Ovary (tissue), 10 donors: ENCODE measurements around the gene PRAMEF33. TPM values are rescaled to one million over a fixed set of nuclear protein-coding genes. Genes with fewer than 3 reads are reported as not detected.
"Not testable (repeated sequence)": the region's sequence is repeated elsewhere in the genome, so short reads cannot be mapped to it uniquely, and the experiment has no call there.

Source experiments
- DNase-seq, 5 donors: peaks; one replicate each; pipeline ENCODE4 v3.0.0-alpha.2; 2019 to 2020
- H3K27ac ChIP-seq, 2 donors: fragments of 200-600 bp; one replicate each; pipeline versions ENCODE4 v1.5.1 to v1.8.0; 2019 to 2022
- H3K27me3 ChIP-seq: fragments of 200-600 bp; one replicate; pipeline ENCODE4 v1.8.0; 2022
- H3K36me3 ChIP-seq: fragments of 200-600 bp; sonication (generic); one replicate; pipeline ENCODE4 v1.5.1; 2019
- H3K4me1 ChIP-seq: one replicate; pipeline ENCODE4 v1.8.1; 2013; ENCODE audit warnings: mild to moderate bottlenecking, moderate library complexity; ENCODE audit not compliant: insufficient read depth
- H3K4me3 ChIP-seq: fragments of 200-600 bp; sonication (generic); one replicate; pipeline ENCODE4 v1.5.1; 2017
- H3K9me3 ChIP-seq, 2 donors: fragments of 200-600 bp in 1 of 2; sonication (generic) in 1 of 2; one replicate each; pipeline versions ENCODE4 v1.5.1 to v1.8.1; 2013 to 2019; ENCODE audit warnings: mild to moderate bottlenecking in 1 of 2, moderate library complexity in 1 of 2
- WGBS, 3 donors: extraction: QIAGEN DNeasy Blood & Tissue Kit in 1 of 3; methylation state at CpG; one replicate each; pipeline versions ENCODE4 v1.1.5 to v1.1.7; 2013 to 2017; 5-methylcytosine and 5-hydroxymethylcytosine counted together
- intact Hi-C, 4 donors: fragments of 100-400 bp; cut with DNase I; formaldehyde crosslinking; loops; one replicate each; pipeline versions ENCODE4 v1.11.0 to v1.15.1; 2022 to 2023
- long read RNA-seq, 3 donors: library from polyadenylated mRNA in 2 of 3; unstranded in 2 of 3; transcript quantifications; one replicate each; pipeline ENCODE4 v2.0.0 and lab custom pipeline, GENCODE V29; 2021 to 2026
- polyA plus RNA-seq, 2 donors: library from polyadenylated mRNA; stranded (reverse); fragments of 200-250 nt in 1 of 2; fragments of 350-450 nt in 1 of 2; fragmentation: Illumina TruSeq in 1 of 2; extraction: RNeasy Lipid Tissue Mini Kit (QIAGEN cat#74804) in 1 of 2; gene quantifications; one replicate each; pipeline ENCODE4 v1.2.3, GENCODE V29; 2013 to 2014
- total RNA-seq, 7 donors: library from RNA; depleted of rRNA in 2 of 7; stranded (reverse); fragments of >200 nt in 2 of 7; fragmentation: NEBNext Ultra II Directional in 3 of 7; extraction: Animal tissue kit (Norgen Biotek cat#: 25700) in 3 of 7; gene quantifications; one replicate each; pipeline versions ENCODE4 v1.1.0 to v1.2.4, GENCODE V29; 2016 to 2023
- donor health status: DM: no; HTN: no; CAD: no; lungs with moderate emphysema.
- donor health status: DM: no; HTN: no; CAD: no.
- donor health status: Bipolar disorder and iron deficiency.
- donor health status: DM: yes; HTN: yes; CAD: no.
- donor health status: DM: no; HTN: no; CAD: no.
- donor health status: DM: yes; HTN: yes; CAD: no.

PRAMEF33 gene, protein sequence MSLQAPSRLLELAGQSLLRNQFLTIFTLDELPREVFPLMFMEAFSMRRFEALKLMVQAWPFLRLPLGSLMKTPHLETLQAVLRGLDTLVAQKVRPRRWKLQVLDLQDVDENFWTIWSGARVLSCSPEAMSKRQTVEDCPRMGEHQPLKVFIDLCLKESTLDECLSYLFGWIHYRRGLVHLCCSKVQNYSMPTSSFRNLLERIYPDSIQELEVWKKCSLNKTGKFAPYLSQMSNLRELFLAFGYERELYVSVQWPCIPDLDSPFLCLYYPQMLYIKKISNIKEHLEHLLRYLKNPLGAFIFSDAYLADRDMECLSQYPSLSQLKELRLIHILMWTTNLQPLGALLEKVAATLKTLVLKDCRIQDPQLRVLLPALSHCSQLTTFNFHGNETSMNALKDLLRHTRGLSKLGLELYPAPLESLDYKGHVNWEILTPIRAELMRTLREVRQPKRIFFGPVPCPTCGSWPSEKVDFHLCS
- total RNA-seq (not detected), polyA plus RNA-seq (not detected)
- long read RNA-seq, donor 1: 0 reads
- long read RNA-seq, donor 2: 0 reads
- long read RNA-seq, donor 3: 0 reads

GRCh38 chr1:13303239-13303638, at the start of gene PRAMEF33:
Gene PRAMEF33 (plus strand): TSS chr1:13303539. CDS start chr1:13305955, 2,416 bp downstream.
- H3K4me3 ChIP-seq, intact Hi-C loops, DNase-seq, H3K36me3 ChIP-seq, H3K4me1 ChIP-seq, H3K9me3 ChIP-seq, H3K27ac ChIP-seq, H3K27me3 ChIP-seq: not testable (repeated sequence)
- no CpG with 5 or more reads among the region's 1 CpG for WGBS, 3 donors

DNA sequence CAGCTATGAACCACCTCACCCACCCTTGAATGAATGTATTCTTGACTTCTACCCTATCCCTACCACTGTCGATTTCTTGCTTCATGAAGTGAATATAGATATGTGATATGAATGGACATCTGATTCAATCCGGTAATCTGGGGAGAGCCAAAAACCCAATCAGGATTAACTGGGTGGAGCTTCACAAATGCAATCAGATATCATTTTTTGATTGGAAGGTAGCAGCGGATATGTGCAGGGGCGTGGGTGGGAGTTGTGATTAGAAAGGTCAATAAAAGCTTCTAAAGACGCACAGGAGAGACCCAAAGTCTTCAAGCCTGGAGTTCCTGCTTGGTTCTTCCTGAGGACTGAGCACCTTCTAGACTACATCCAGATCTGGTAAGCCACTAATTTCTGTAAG, 49.4 kb upstream of the PRAMEF33 start, which contains the start of gene PRAMEF5:
Gene PRAMEF5, plus strand, starts transcription at position 301 of the 400 bp plus-strand sequence. CDS start 5,071 bp downstream, outside the sequence.
- H3K4me1 ChIP-seq, H3K36me3 ChIP-seq, H3K27me3 ChIP-seq, H3K9me3 ChIP-seq, H3K4me3 ChIP-seq, intact Hi-C loops, DNase-seq, H3K27ac ChIP-seq: not testable (repeated sequence)
- 89 to 100% methylated on average over 1 to 2 of the region's 5 CpGs; no CpG with 5 or more reads in 1 of the 3 donors for whole genome bisulfite sequencing, 3 donors

DNA sequence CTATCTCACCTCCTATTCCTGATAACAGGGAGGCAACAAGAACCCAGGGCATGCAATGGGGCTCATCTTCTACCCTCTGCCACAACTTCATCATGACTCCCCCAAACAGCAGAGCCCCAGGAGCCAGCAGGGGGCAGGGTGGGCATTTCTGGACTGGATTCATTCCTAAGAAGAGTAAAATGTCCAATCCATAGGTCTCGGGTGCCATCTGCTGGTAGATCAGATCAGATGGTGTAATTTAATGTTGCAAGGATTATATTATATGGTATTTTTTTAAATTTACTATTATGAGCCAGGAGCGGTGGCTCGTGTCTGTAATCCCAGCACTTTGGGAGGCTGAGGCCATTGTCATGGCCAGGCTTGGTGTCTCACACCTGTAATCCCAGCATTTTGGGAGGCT, 38.2 kb upstream of the PRAMEF33 start:
- intact Hi-C loops, H3K4me1 ChIP-seq, H3K27me3 ChIP-seq: not testable (repeated sequence)

GRCh38 chr1:13277016-13277415, 26.3 kb upstream of the PRAMEF33 start:
- intact Hi-C loops, H3K4me3 ChIP-seq, DNase-seq, H3K4me1 ChIP-seq, H3K9me3 ChIP-seq, H3K27ac ChIP-seq, H3K36me3 ChIP-seq, H3K27me3 ChIP-seq: not testable (repeated sequence)
- 44 to 62% methylated on average over 4 to 6 of the region's 6 CpGs; no CpG with 5 or more reads in 1 of the 3 donors for WGBS, 3 donors

More for the DNA sequence above, 38.2 kb upstream of the PRAMEF33 start:
- H3K9me3 ChIP-seq, DNase-seq, H3K36me3 ChIP-seq, H3K4me3 ChIP-seq, H3K27ac ChIP-seq: not testable (repeated sequence)
- 50% methylated on average over 2 of the region's 3 CpGs; no CpG with 5 or more reads in 2 of the 3 donors for WGBS, 3 donors

GRCh38 chr1:13279617-13280016, 23.7 kb upstream of the PRAMEF33 start:
- intact Hi-C loops, DNase-seq, H3K27ac ChIP-seq, H3K4me1 ChIP-seq, H3K27me3 ChIP-seq, H3K4me3 ChIP-seq, H3K36me3 ChIP-seq, H3K9me3 ChIP-seq: not testable (repeated sequence)
- 60 to 77% (median 65%) methylated on average over 3 of the region's 3 CpGs for WGBS, 3 donors

DNA sequence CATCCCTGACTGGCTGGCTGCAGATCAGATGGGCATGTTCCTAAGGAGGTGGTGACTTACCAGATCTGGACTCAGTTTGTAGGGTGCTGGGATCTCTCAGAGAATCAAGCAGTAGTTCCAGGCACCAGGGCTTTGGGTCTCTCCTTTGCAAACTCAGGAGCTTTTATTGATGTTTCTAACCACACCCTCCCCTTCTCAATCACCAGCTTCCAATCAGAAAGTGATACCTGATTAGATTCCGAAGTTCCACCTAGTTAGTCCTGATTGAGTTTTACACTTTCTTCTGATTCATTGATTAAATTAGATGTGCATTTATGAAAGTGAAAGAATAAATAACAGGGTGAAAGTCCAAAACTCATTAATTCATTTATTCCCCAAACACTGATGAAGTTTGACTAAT, 18.3 kb upstream of the PRAMEF33 start, which contains the start of gene PRAMEF8:
Gene PRAMEF8, minus strand, starts transcription at position 101 of the 400 bp plus-strand sequence. CDS start 1,046 bp downstream, outside the sequence.
- no CpG with 5 or more reads among the region's 1 CpG for WGBS, 3 donors
- H3K9me3 ChIP-seq, H3K27ac ChIP-seq, H3K27me3 ChIP-seq, H3K36me3 ChIP-seq, H3K4me1 ChIP-seq, DNase-seq, H3K4me3 ChIP-seq, intact Hi-C loops: not testable (repeated sequence)

- H3K4me3 ChIP-seq: not testable (repeated sequence)
Observed at GRCh38 chr1:13289030-13289429, 14.3 kb upstream of the PRAMEF33 start.

GRCh38 chr1:13297216-13297931, 6.0 kb upstream of the PRAMEF33 start:
- H3K9me3 ChIP-seq, H3K27me3 ChIP-seq, H3K4me3 ChIP-seq, DNase-seq, H3K4me1 ChIP-seq, H3K36me3 ChIP-seq, H3K27ac ChIP-seq, intact Hi-C loops: not testable (repeated sequence)
- WGBS, 3 donors: 91 to 93% (median 93%) methylated on average over 2 of the region's 5 CpGs

More at GRCh38 chr1:13289030-13289429, 14.3 kb upstream of the PRAMEF33 start:
- H3K9me3 ChIP-seq, intact Hi-C loops, DNase-seq, H3K36me3 ChIP-seq, H3K27me3 ChIP-seq, H3K27ac ChIP-seq, H3K4me1 ChIP-seq: not testable (repeated sequence)
- 67 to 80% methylated on average over 2 of the region's 3 CpGs; no CpG with 5 or more reads in 1 of the 3 donors for WGBS, 3 donors

GRCh38 chr1:13298699-13299098, 4.6 kb upstream of the PRAMEF33 start:
- H3K27me3 ChIP-seq, intact Hi-C loops: not testable (repeated sequence)
- 93 to 98% methylated on average over 12 to 14 of the region's 27 CpGs; no CpG with 5 or more reads in 1 of the 3 donors for WGBS, 3 donors

GRCh38 chr1:13302197-13302596, 1.1 kb upstream of the PRAMEF33 start:
- intact Hi-C loops, H3K36me3 ChIP-seq, H3K27ac ChIP-seq, H3K4me1 ChIP-seq, DNase-seq, H3K4me3 ChIP-seq, H3K9me3 ChIP-seq, H3K27me3 ChIP-seq: not testable (repeated sequence)

More at GRCh38 chr1:13298699-13299098, 4.6 kb upstream of the PRAMEF33 start:
- DNase-seq, H3K36me3 ChIP-seq, H3K4me3 ChIP-seq, H3K4me1 ChIP-seq, H3K27ac ChIP-seq, H3K9me3 ChIP-seq: not testable (repeated sequence)

- H3K27ac ChIP-seq, H3K9me3 ChIP-seq, H3K4me3 ChIP-seq, intact Hi-C loops, H3K4me1 ChIP-seq, H3K27me3 ChIP-seq, DNase-seq, H3K36me3 ChIP-seq: not testable (repeated sequence)
- WGBS, 3 donors: 47 to 73% (median 69%) methylated on average over 3 to 4 of the region's 4 CpGs
Observed at GRCh38 chr1:13315281-13315680, 11.9 kb downstream of the PRAMEF33 start, which contains the start of gene PRAMEF15. Gene PRAMEF15 (plus strand): TSS chr1:13315581. CDS start chr1:13318408, 2,827 bp downstream.
